B cell (primary cell): ENCODE data around the gene SHH. TPM values are rescaled to one million over a fixed set of nuclear protein-coding genes. Genes with fewer than 3 reads are reported as not detected.

Experiments used
- ATAC-seq: fragments of 200-7000 bp; cut with Tn5 transposase; one replicate; pipeline ENCODE4 v1.10.0; 2021; ENCODE audit warnings: low read depth, mild to moderate bottlenecking, moderate number of reproducible peaks, moderate library complexity
- CTCF ChIA-PET: fragments of 350-600 bp; sonication (Branson Sonifier 250); formaldehyde crosslinking; loops from one replicate; lab custom pipeline; 2021; ENCODE audit warnings: antibody characterized with exemption, inconsistent platforms; lab: Charles Lee
- POLR2A ChIA-PET: fragments of 350-600 bp; sonication (Branson Sonifier 250); formaldehyde crosslinking; loops from one replicate; lab custom pipeline; 2021; ENCODE audit warnings: antibody characterized with exemption; lab: Charles Lee
- DNase-seq: peaks from one replicate; pipeline ENCODE4 v3.0.0; 2013
- H2AFZ ChIP-seq: 2 replicates; pipeline ENCODE4 v1.6.1; 2012; ENCODE audit warnings: mild to moderate bottlenecking, low read depth, low read length; ENCODE audit not compliant: insufficient read depth, poor library complexity, severe bottlenecking
- H3K27ac ChIP-seq, 2 donors: 1 replicate in 1 of 2; 2 replicates in 1 of 2; pipeline ENCODE4 v1.5.1; 2012 to 2013; ENCODE audit warnings: low read length in 2 of 2, mild to moderate bottlenecking in 2 of 2, moderate library complexity in 1 of 2
- H3K27me3 ChIP-seq, 4 experiments: fragments of 200-600 bp in 1 of 4; sonication (generic) in 1 of 4; replicated peaks in 1 of 4; 1 replicate in 2 of 4; 2 replicates in 2 of 4; pipeline versions ENCODE4 v1.6.1 to v1.7.0; 2013 to 2016; ENCODE audit warnings: low read length in 3 of 4, mild to moderate bottlenecking in 2 of 4, mixed read lengths in 1 of 4, moderate library complexity in 1 of 4; ENCODE audit not compliant: insufficient read depth in 4 of 4, control insufficient read depth in 3 of 4; ENCODE audit errors: control extremely low read depth in 1 of 4
- H3K36me3 ChIP-seq, 2 experiments: replicated peaks in 1 of 2; 1 replicate in 1 of 2; 2 replicates in 1 of 2; pipeline versions ENCODE4 v1.6.1 to v1.7.1; 2013; ENCODE audit warnings: low read length in 1 of 2; ENCODE audit not compliant: insufficient read depth in 2 of 2, control insufficient read depth in 1 of 2; ENCODE audit errors: control extremely low read depth in 1 of 2, extremely low read depth in 1 of 2
- H3K4me1 ChIP-seq, 2 donors: fragments of 200-600 bp in 1 of 2; sonication (generic) in 1 of 2; 1 replicate in 1 of 2; 2 replicates in 1 of 2; pipeline versions ENCODE4 v1.5.1 to v1.6.1; 2013 to 2017; ENCODE audit warnings: low read length in 2 of 2; ENCODE audit not compliant: control insufficient read depth in 2 of 2, insufficient read depth in 2 of 2
- H3K4me2 ChIP-seq: replicated peaks from 2 replicates; pipeline ENCODE3; 2012; ENCODE audit warnings: mild to moderate bottlenecking, low read depth, low read length; ENCODE audit not compliant: poor library complexity, severe bottlenecking
- H3K4me3 ChIP-seq, 5 experiments: fragments of 200-600 bp in 1 of 5; sonication (generic) in 1 of 5; 1 replicate in 3 of 5; 2 replicates in 2 of 5; pipeline versions ENCODE4 v1.5.1 to v1.7.0; 2011 to 2016; ENCODE audit warnings: low read length in 4 of 5, mild to moderate bottlenecking in 4 of 5, low read depth in 2 of 5, control low read depth in 1 of 5, moderate library complexity in 1 of 5; ENCODE audit not compliant: insufficient read depth in 1 of 5; ENCODE audit errors: control extremely low read depth in 1 of 5, extremely low read depth in 1 of 5
- H3K79me2 ChIP-seq: fragments of 200-600 bp; sonication (generic); one replicate; pipeline ENCODE4 v1.6.0; 2016; ENCODE audit warnings: low read length; ENCODE audit not compliant: control insufficient read depth, insufficient read depth
- H3K9ac ChIP-seq: fragments of 200-600 bp; sonication (generic); 2 replicates; pipeline ENCODE4 v1.6.1; 2017; ENCODE audit warnings: mild to moderate bottlenecking, low read length, moderate library complexity
- H3K9me3 ChIP-seq, 3 donors: one replicate each; pipeline versions ENCODE4 v1.6.1 to v1.7.1; 2013; ENCODE audit warnings: low read length in 2 of 3; ENCODE audit not compliant: control insufficient read depth in 2 of 3, insufficient read depth in 1 of 3; ENCODE audit errors: control extremely low read depth in 1 of 3
- H4K20me1 ChIP-seq: 2 replicates; pipeline ENCODE4 v1.6.0; 2012; ENCODE audit warnings: mild to moderate bottlenecking, low read length; ENCODE audit not compliant: insufficient read depth, control insufficient read depth, poor library complexity, severe bottlenecking
- H3K27ac Mint-ChIP-seq: one replicate; pipeline ENCODE4 v1.8.0; 2021; ENCODE audit warnings: mixed read lengths
- H3K27me3 Mint-ChIP-seq: one replicate; pipeline ENCODE4 v1.8.0; 2021; ENCODE audit warnings: mixed read lengths
- H3K4me1 Mint-ChIP-seq: one replicate; pipeline ENCODE4 v1.8.0; 2021; ENCODE audit warnings: mixed read lengths
- H3K4me3 Mint-ChIP-seq: one replicate; pipeline ENCODE4 v1.8.0; 2021; ENCODE audit warnings: mixed read lengths
- H3K9me3 Mint-ChIP-seq: one replicate; pipeline ENCODE4 v1.8.0; 2022; ENCODE audit warnings: mixed read lengths; ENCODE audit not compliant: insufficient read depth
- CTCF ChIP-seq: fragments of 200-600 bp; IDR thresholded peaks from one replicate; pipeline ENCODE4 v1.8.0; 2022; ENCODE audit warnings: antibody characterized with exemption, mild to moderate bottlenecking
- EZH2 ChIP-seq: IDR thresholded peaks from 2 replicates; pipeline ENCODE4 v1.6.1; 2012; ENCODE audit warnings: borderline replicate concordance, low read depth, mild to moderate bottlenecking, moderate library complexity, low read length; ENCODE audit not compliant: insufficient read depth, poor library complexity, severe bottlenecking
- WGBS: methylation state at CpG from one replicate; pipeline ENCODE4 v1.1.5; 2013; ENCODE audit warnings: missing lambda C conversion rate; ENCODE audit not compliant: insufficient coverage; 5-methylcytosine and 5-hydroxymethylcytosine counted together
- intact Hi-C: fragments of 100-400 bp; cut with micrococcal nuclease; formaldehyde crosslinking; loops from one replicate; pipeline ENCODE4 v1.10.0; 2022
- polyA plus RNA-seq: library from polyadenylated mRNA; depleted of rRNA; stranded (reverse); fragments of >200 nt; gene quantifications from 2 replicates; pipeline ENCODE4 v1.2.3, GENCODE V29; 2012
- total RNA-seq, 2 donors: library from RNA; stranded (reverse); fragments of 120-200 nt in 1 of 2; gene quantifications; 1 replicate in 1 of 2; 2 replicates in 1 of 2; pipeline versions ENCODE4 v1.2.3 to v1.2.4, GENCODE V29; 2013 to 2022

The SHH gene
- total and polyA plus RNA-seq, 2 donors (not counting 1 experiment from before 2014, with no cell fraction given): not detected

- Histone ChIP-seq H3K36me3 (no peaks in the 10 kb centered on the region), H3K9ac (no peak overlapping the region), H3K27ac (no peak overlapping the region), H3K4me2 (no peak overlapping the region), H3K79me2 (no peaks in the 10 kb centered on the region), H3K27me3 (peaks cover 0 to 51% (median 26%) of the 10 kb centered on the region in 4 experiments), H3K4me1 (peaks cover 17 to 19% of the 10 kb centered on the region in 2 donors), H2AFZ (no peak overlapping the region), H4K20me1 (no peaks in the 10 kb centered on the region), H3K4me3 (no peak overlapping the region), H3K9me3 (peaks cover 0 to 24% (median 0%) of the 10 kb centered on the region in 3 donors)
- no peak overlapping the region for H3K27ac Mint-ChIP-seq
- intact Hi-C loops: loop anchor here (5.0 kb wide), 2 partner anchors 1003 to 1438 kb away; no protein-coding TSS in a partner anchor
- H3K4me1 Mint-ChIP-seq: peaks cover 19% of the 10 kb centered on the region
- ChIA-PET POLR2A (no interaction called here), CTCF (interaction anchor here (0.6 kb wide), 1 partner anchor 327 kb away, joined by 3 read pairs; no protein-coding TSS in a partner anchor)
- H3K9me3 Mint-ChIP-seq: no peaks in the 10 kb centered on the region
- no peak for ATAC-seq
- H3K4me3 Mint-ChIP-seq: no peak overlapping the region
- TF ChIP-seq CTCF (no peak), EZH2 (no peak)
- no peak for DNase-seq
- WGBS: 22% methylated on average over 8 of the region's 22 CpGs
- H3K27me3 Mint-ChIP-seq: peaks cover 44% of the 10 kb centered on the region
Measured at GRCh38 chr7:155814316-155815276, 2.3 kb upstream of the SHH start.
